HepG2 (cell line): ENCODE measurements around the gene PDPK1. TPM values are rescaled to one million over a fixed set of nuclear protein-coding genes. Genes with fewer than 3 reads are reported as not detected.

Experiments used
- AGO1 ChIP-seq: fragments of 200-400 bp; formaldehyde crosslinking; IDR thresholded peaks from 2 replicates; pipeline ENCODE4 v1.6.1; 2017; ENCODE audit warnings: mild to moderate bottlenecking, low read depth, low read length, moderate library complexity; ENCODE audit not compliant: poor library complexity, severe bottlenecking
- CEBPG ChIP-seq: IDR thresholded peaks from 2 replicates; pipeline ENCODE4 v1.6.1; 2016
- E2F1 ChIP-seq: sonication (generic); formaldehyde crosslinking; IDR thresholded peaks from 2 replicates; pipeline ENCODE4 v1.5.0; 2020; ENCODE audit warnings: missing genetic modification reagents
- HMG20A ChIP-seq: IDR thresholded peaks from 2 replicates; pipeline ENCODE4 v1.6.1; 2016; ENCODE audit warnings: borderline replicate concordance
- HMGXB4 ChIP-seq, 2 experiments: sonication (generic) in 1 of 2; formaldehyde crosslinking in 1 of 2; IDR thresholded peaks; 2 replicates each; pipeline versions ENCODE4 v1.4.0 to v1.6.1; 2018 to 2020; ENCODE audit warnings: missing genetic modification reagents in 2 of 2, borderline replicate concordance in 1 of 2, low read depth in 1 of 2, mild to moderate bottlenecking in 1 of 2, missing biosample characterization in 1 of 2
- NCOA1 ChIP-seq: sonication (generic); formaldehyde crosslinking; IDR thresholded peaks from 2 replicates; pipeline ENCODE4 v1.9.0; 2021; ENCODE audit warnings: missing genetic modification reagents
- NFE2 ChIP-seq: sonication (generic); formaldehyde crosslinking; IDR thresholded peaks from 2 replicates; pipeline ENCODE4 v1.4.0; 2020; ENCODE audit warnings: missing genetic modification reagents
- NFE2L1 ChIP-seq: sonication (generic); formaldehyde crosslinking; IDR thresholded peaks from 2 replicates; pipeline ENCODE4 v1.4.0; 2020; ENCODE audit warnings: missing genetic modification reagents, mild to moderate bottlenecking, borderline replicate concordance
- PATZ1 ChIP-seq: sonication (generic); formaldehyde crosslinking; IDR thresholded peaks from 2 replicates; pipeline ENCODE4 v1.4.0; 2020; ENCODE audit warnings: missing genetic modification reagents
- RFX1 ChIP-seq: fragments of 450-650 bp; IDR thresholded peaks from 2 replicates; pipeline ENCODE4 v1.6.1; 2017
- SIN3B ChIP-seq: fragments of 150-350 bp; IDR thresholded peaks from 2 replicates; pipeline ENCODE4 v1.6.1; 2014; ENCODE audit warnings: low read length
- SP140L ChIP-seq: sonication (generic); formaldehyde crosslinking; IDR thresholded peaks from 2 replicates; pipeline ENCODE4 v1.4.0; 2020; ENCODE audit warnings: missing genetic modification reagents, borderline replicate concordance
- SRY ChIP-seq: sonication (generic); formaldehyde crosslinking; IDR thresholded peaks from 2 replicates; pipeline ENCODE4 v1.8.0; 2022; ENCODE audit warnings: mild to moderate bottlenecking, missing genetic modification reagents
- TMF1 ChIP-seq: sonication (generic); formaldehyde crosslinking; IDR thresholded peaks from 2 replicates; pipeline ENCODE4 v1.8.1; 2022; ENCODE audit warnings: low read depth, missing genetic modification reagents
- TSC22D2 ChIP-seq: sonication (generic); formaldehyde crosslinking; IDR thresholded peaks from 2 replicates; pipeline ENCODE4 v1.5.1; 2020; ENCODE audit warnings: missing genetic modification reagents, mild to moderate bottlenecking, borderline replicate concordance
- USF2 ChIP-seq, 2 experiments: sonication (generic) in 1 of 2; formaldehyde crosslinking in 1 of 2; IDR thresholded peaks; 2 replicates each; pipeline versions ENCODE4 v1.5.1 to v1.6.1; 2011 to 2020; ENCODE audit warnings: borderline replicate concordance in 1 of 2, low read depth in 1 of 2, low read length in 1 of 2, mild to moderate bottlenecking in 1 of 2, missing genetic modification reagents in 1 of 2, moderate library complexity in 1 of 2
- ZNF138 ChIP-seq: sonication (generic); formaldehyde crosslinking; IDR thresholded peaks from 2 replicates; pipeline ENCODE4 v1.5.0; 2020; ENCODE audit warnings: mild to moderate bottlenecking, low read depth, missing genetic modification reagents
- ZNF619 ChIP-seq: sonication (generic); formaldehyde crosslinking; IDR thresholded peaks from 2 replicates; pipeline ENCODE4 v1.4.0; 2020; ENCODE audit warnings: mild to moderate bottlenecking, missing genetic modification reagents
- ZNF792 ChIP-seq: IDR thresholded peaks from 2 replicates; pipeline ENCODE4 v1.6.1; 2016
- ZSCAN5A ChIP-seq: sonication (generic); formaldehyde crosslinking; IDR thresholded peaks from 2 replicates; pipeline ENCODE4 v1.8.0; 2022; ENCODE audit warnings: mild to moderate bottlenecking, missing genetic modification reagents, borderline replicate concordance
- polyA plus RNA-seq, 8 experiments: library from polyadenylated mRNA; depleted of rRNA in 3 of 8; stranded (reverse) in 7 of 8; unstranded in 1 of 8; fragments of >200 nt; fragmentation: Illumina TruSeq in 4 of 8; extraction: Trizol in 4 of 8; gene quantifications; 2 replicates each; pipeline versions ENCODE4 v1.2.1 to v1.2.3, GENCODE V29; 2011 to 2016; ENCODE audit warnings: low read depth in 4 of 8, missing spikeins in 1 of 8, mixed read lengths in 1 of 8; ENCODE audit not compliant: insufficient read depth in 1 of 8
- total RNA-seq, 5 experiments: library from RNA; depleted of rRNA; stranded (reverse); fragments of >200 nt; fragmentation: Illumina TruSeq; extraction: Trizol; gene quantifications; 2 replicates each; pipeline ENCODE4 v1.2.3, GENCODE V29; 2016; ENCODE audit warnings: low read depth in 1 of 5

The PDPK1 gene
- total and polyA plus RNA-seq, 2 of the 13 experiments (the other 11 are each of a cell fraction or from before 2014, with no cell fraction given): 59.6 to 129 TPM

GRCh38 chr16:2603165-2604015 is 65.6 kb downstream of the PDPK1 start (continued):
- TF ChIP-seq HMGXB4 (CRISPR knock-in tag; IDR thresholded peaks at IDR 0.05; ENCODE audit: borderline replicate concordance in 1 of 2, low read depth in 1 of 2): peak; percentile 83 to 93
- TF ChIP-seq SIN3B: peak; percentile 89
- TF ChIP-seq AGO1: peak; percentile 99
- TF ChIP-seq NCOA1: no peak
- TF ChIP-seq RFX1: no peak
- TF ChIP-seq SRY (CRISPR knock-in tag): peak; percentile 80; the same call in 1 of the 2 replicates
- peak; percentile 98 for TF ChIP-seq PATZ1 (CRISPR knock-in tag)
- TF ChIP-seq NFE2 (CRISPR knock-in tag): no peak
- peak; percentile 86 for TF ChIP-seq E2F1 (CRISPR knock-in tag)
- TF ChIP-seq ZNF138: no peak; the same call in 1 of the 2 replicates
- peak; percentile 37; the same call in 1 of the 2 replicates for TF ChIP-seq TSC22D2 (CRISPR knock-in tag)
- TF ChIP-seq ZNF792 (CRISPR knock-in tag): peak; percentile 72; the same call in 1 of the 2 replicates
- 0 out of 2 replicates have a peak, but pooled peaks have one; percentile 76 for TF ChIP-seq ZNF619 (CRISPR knock-in tag)
- peak; percentile 12; the same call in 1 of the 2 replicates for TF ChIP-seq HMG20A
- peak; percentile 87; the same call in 1 of the 2 replicates for TF ChIP-seq TMF1
- TF ChIP-seq ZSCAN5A (CRISPR knock-in tag): peak; percentile 85; the same call in 1 of the 2 replicates
- 0 out of 2 replicates have a peak, but pooled peaks have one; percentile 47 for TF ChIP-seq NFE2L1 (CRISPR knock-in tag)
- peak; percentile 81 for TF ChIP-seq USF2 (IDR thresholded peaks at IDR 0.05; ENCODE audit: low read depth, low read length)
- TF ChIP-seq USF2 (CRISPR knock-in tag; IDR thresholded peaks at IDR 0.05; ENCODE audit: borderline replicate concordance): peak; percentile 94; the same call in 1 of the 2 replicates
- TF ChIP-seq SP140L (CRISPR knock-in tag): no peak
- TF ChIP-seq CEBPG (CRISPR knock-in tag): peak; percentile 52
